Neural crest cell (in vitro differentiated cells): ENCODE measurements around the gene FYB2. TPM values are rescaled to one million over a fixed set of nuclear protein-coding genes. Genes with fewer than 3 reads are reported as not detected.
A peak's percentile ranks its signal among the peaks of the same experiment; 100 is the strongest.
"Not testable (repeated sequence)": the region's sequence is repeated elsewhere in the genome, so short reads cannot be mapped to it uniquely, and the experiment has no call there.

ENCODE experiments used
- DNase-seq: peaks from one replicate; pipeline ENCODE4 v3.0.0; 2021; ENCODE audit warnings: low read depth, mixed read lengths, low spot score
- H3K27ac Mint-ChIP-seq: one replicate; pipeline ENCODE4 v1.8.0; 2021; ENCODE audit warnings: mild to moderate bottlenecking, mixed read lengths; ENCODE audit not compliant: unreplicated experiment
- H3K27me3 Mint-ChIP-seq: 2 replicates; pipeline ENCODE4 v1.8.0; 2021; ENCODE audit warnings: low read depth, mild to moderate bottlenecking, mixed read lengths
- H3K36me3 Mint-ChIP-seq: 2 replicates; pipeline ENCODE4 v1.8.0; 2021; ENCODE audit warnings: low read depth, mild to moderate bottlenecking, mixed read lengths
- H3K4me1 Mint-ChIP-seq: 2 replicates; pipeline ENCODE4 v1.8.0; 2021; ENCODE audit warnings: mixed read lengths
- H3K4me3 Mint-ChIP-seq: one replicate; pipeline ENCODE4 v1.8.0; 2021; ENCODE audit warnings: mild to moderate bottlenecking, mixed read lengths
- H3K9me3 Mint-ChIP-seq: 2 replicates; pipeline ENCODE4 v1.8.0; 2021; ENCODE audit warnings: mixed read lengths
- total RNA-seq: library from RNA; stranded (reverse); gene quantifications from 2 replicates; pipeline ENCODE4 v1.2.1, GENCODE V29; 2021
- TF ChIP-seq, protein P1 (sequence below): fragments of 200-600 bp; sonication (generic); conservative IDR thresholded peaks from 2 replicates; pipeline ENCODE4 v1.5.0; 2021; ENCODE audit warnings: antibody characterized with exemption, mild to moderate bottlenecking

FYB2 gene
- total RNA-seq, 1 donor from 2014 or later, result not detected

- DNase-seq, result no peak
- Mint-ChIP-seq H3K9me3 (no peaks in the 10 kb centered on the region), H3K27me3 (no peaks in the 10 kb centered on the region), H3K4me1 (no peaks in the 10 kb centered on the region), H3K27ac (no peak overlapping the region), H3K36me3 (no peaks in the 10 kb centered on the region), H3K4me3 (no peak overlapping the region)
- TF ChIP-seq, protein P1, sequence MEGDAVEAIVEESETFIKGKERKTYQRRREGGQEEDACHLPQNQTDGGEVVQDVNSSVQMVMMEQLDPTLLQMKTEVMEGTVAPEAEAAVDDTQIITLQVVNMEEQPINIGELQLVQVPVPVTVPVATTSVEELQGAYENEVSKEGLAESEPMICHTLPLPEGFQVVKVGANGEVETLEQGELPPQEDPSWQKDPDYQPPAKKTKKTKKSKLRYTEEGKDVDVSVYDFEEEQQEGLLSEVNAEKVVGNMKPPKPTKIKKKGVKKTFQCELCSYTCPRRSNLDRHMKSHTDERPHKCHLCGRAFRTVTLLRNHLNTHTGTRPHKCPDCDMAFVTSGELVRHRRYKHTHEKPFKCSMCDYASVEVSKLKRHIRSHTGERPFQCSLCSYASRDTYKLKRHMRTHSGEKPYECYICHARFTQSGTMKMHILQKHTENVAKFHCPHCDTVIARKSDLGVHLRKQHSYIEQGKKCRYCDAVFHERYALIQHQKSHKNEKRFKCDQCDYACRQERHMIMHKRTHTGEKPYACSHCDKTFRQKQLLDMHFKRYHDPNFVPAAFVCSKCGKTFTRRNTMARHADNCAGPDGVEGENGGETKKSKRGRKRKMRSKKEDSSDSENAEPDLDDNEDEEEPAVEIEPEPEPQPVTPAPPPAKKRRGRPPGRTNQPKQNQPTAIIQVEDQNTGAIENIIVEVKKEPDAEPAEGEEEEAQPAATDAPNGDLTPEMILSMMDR, result no peak
Observed at GRCh38 chr1:56782773-56783172, 36.4 kb downstream of the FYB2 start.

GRCh38 chr1:56780826-56781225 lies 38.4 kb downstream of the FYB2 start:
- Mint-ChIP-seq H3K27me3 (no peaks in the 10 kb centered on the region), H3K27ac (no peak overlapping the region), H3K9me3 (no peaks in the 10 kb centered on the region), H3K4me1 (no peaks in the 10 kb centered on the region), H3K36me3 (no peaks in the 10 kb centered on the region), H3K4me3 (no peak overlapping the region)
- TF ChIP-seq, protein P1, result peak; percentile 20
- DNase-seq, result no peak

- Mint-ChIP-seq H3K9me3 (no peaks in the 10 kb centered on the region), H3K4me1 (no peaks in the 10 kb centered on the region), H3K27ac (no peak overlapping the region), H3K27me3 (no peaks in the 10 kb centered on the region), H3K4me3 (no peak overlapping the region), H3K36me3 (no peaks in the 10 kb centered on the region)
- TF ChIP-seq, protein P1, result no peak
- DNase-seq, result no peak
Observed at GRCh38 chr1:56780128-56780750, 39.0 kb downstream of the FYB2 start.

- H3K36me3 Mint-ChIP-seq, result no peaks in the 10 kb centered on the region
- TF ChIP-seq, protein P1, result no peak
- no peaks in the 10 kb centered on the region for H3K9me3 Mint-ChIP-seq
- no peak overlapping the region for H3K4me3 Mint-ChIP-seq
- no peaks in the 10 kb centered on the region for H3K27me3 Mint-ChIP-seq
- no peaks in the 10 kb centered on the region for H3K4me1 Mint-ChIP-seq
- DNase-seq, result no peak
- H3K27ac Mint-ChIP-seq, result no peak overlapping the region
Observed at GRCh38 chr1:56777972-56778371, 41.2 kb downstream of the FYB2 start.

DNA sequence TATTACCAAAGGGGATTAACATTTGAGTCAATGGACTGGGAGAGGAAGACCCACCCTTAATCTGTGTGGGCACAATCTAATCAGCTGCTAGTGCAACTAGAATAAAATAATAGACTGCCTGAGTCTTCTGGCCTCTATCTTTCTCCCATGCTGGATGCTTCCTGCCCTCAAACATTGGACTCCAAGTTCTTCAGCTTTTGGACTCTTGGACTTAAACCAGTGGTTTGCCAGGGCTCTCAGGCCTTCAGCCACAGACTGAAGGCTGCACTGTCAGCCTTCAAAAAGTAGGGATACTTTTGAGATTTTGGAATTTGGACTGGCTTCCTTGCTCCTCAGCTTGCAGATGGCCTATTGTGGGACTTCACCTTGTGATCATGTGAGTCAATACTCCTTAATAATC lies 44.5 kb downstream of the FYB2 start:
- not testable (repeated sequence) for DNase-seq, H3K9me3 Mint-ChIP-seq, H3K4me3 Mint-ChIP-seq, H3K27me3 Mint-ChIP-seq, H3K36me3 Mint-ChIP-seq, H3K27ac Mint-ChIP-seq, H3K4me1 Mint-ChIP-seq

GRCh38 chr1:56774067-56774609 lies 45.1 kb downstream of the FYB2 start:
- Mint-ChIP-seq H3K4me1 (no peaks in the 10 kb centered on the region), H3K27me3 (no peaks in the 10 kb centered on the region)

More at GRCh38 chr1:56774067-56774609, 45.1 kb downstream of the FYB2 start:
- Mint-ChIP-seq H3K9me3 (no peaks in the 10 kb centered on the region), H3K36me3 (no peaks in the 10 kb centered on the region), H3K27ac (no peak overlapping the region), H3K4me3 (no peak overlapping the region)
- no peak for DNase-seq
- TF ChIP-seq, protein P1, result no peak
